ENCODE data around the gene STK32B.
A peak's percentile ranks its signal among the peaks of the same experiment; 100 is the strongest.

STK32B gene

DNA sequence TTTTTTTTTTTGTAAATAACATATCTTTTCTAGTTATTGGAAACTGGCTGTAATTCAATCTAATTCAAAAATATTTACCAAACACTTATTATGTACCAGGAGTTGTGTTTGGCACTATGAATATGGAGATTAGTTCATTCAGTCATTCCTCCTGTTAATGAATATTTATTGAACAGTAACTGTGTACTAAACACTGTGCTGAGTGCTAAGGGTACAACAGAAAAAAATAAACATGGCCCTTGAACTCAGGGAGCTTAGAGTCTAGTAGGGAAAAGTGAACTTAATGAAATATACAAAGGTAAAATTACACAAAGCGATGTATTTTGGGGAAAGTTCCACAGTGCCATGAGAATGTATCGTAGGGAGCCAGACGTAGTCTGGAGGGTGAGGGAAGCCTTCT, 87.1 kb downstream of the STK32B start:
- no peak overlapping the region for H3K9ac ChIP-seq (ENCODE audit: low read length)
- H2AK5ac ChIP-seq (ENCODE audit: low read length) = no peak overlapping the region
- no CpG with 5 or more reads among the region's 3 CpGs for WGBS (ENCODE audit: extremely low coverage, insufficient coverage, insufficient read length)
- no peak overlapping the region for H2BK120ac ChIP-seq (ENCODE audit: insufficient read depth, low read length, poor library complexity)
- H3K27me3 ChIP-seq (ENCODE audit: insufficient read depth, low read length) = no peaks in the 10 kb centered on the region
- no peak overlapping the region for H3K4me3 ChIP-seq (ENCODE audit: low read depth, low read length)
- no peak overlapping the region for H3K27ac ChIP-seq (ENCODE audit: low read depth, low read length)
- H2BK12ac ChIP-seq (ENCODE audit: low read length) = no peak overlapping the region
- H3K14ac ChIP-seq (ENCODE audit: low read length) = no peak overlapping the region
- H4K91ac ChIP-seq (ENCODE audit: low read depth, low read length) = no peak overlapping the region
- no peak overlapping the region for H3K4ac ChIP-seq (ENCODE audit: low read depth, low read length)
- H3K4me1 ChIP-seq (ENCODE audit: control insufficient read depth in 1 of 2, insufficient read depth in 2 of 2, low read length in 2 of 2) = no peaks in the 10 kb centered on the region
- no peaks in the 10 kb centered on the region for H3K79me2 ChIP-seq (ENCODE audit: control insufficient read depth, insufficient read depth, low read length, poor library complexity)
- no peak overlapping the region for H3K18ac ChIP-seq (ENCODE audit: low read length)
- H2BK5ac ChIP-seq (ENCODE audit: low read depth, low read length, poor library complexity) = no peak overlapping the region
- no peaks in the 10 kb centered on the region for H3K36me3 ChIP-seq (ENCODE audit: control insufficient read depth in 1 of 2, insufficient read depth in 2 of 2, low read length in 2 of 2)
- H3K79me1 ChIP-seq (ENCODE audit: low read length) = no peaks in the 10 kb centered on the region
- H3K4me2 ChIP-seq (ENCODE audit: low read length) = no peak overlapping the region
- H4K12ac ChIP-seq (ENCODE audit: low read depth, low read length) = no peak overlapping the region
- no peak overlapping the region for H2AFZ ChIP-seq (ENCODE audit: insufficient read depth, low read length, poor library complexity)
- no peak overlapping the region for H3K23ac ChIP-seq (ENCODE audit: low read length)
- no peak for DNase-seq
- H3K9me3 ChIP-seq (ENCODE audit: insufficient read depth, low read depth, low read length) = no peaks in the 10 kb centered on the region
- no peak overlapping the region for H4K8ac ChIP-seq (ENCODE audit: low read depth, low read length)

DNA sequence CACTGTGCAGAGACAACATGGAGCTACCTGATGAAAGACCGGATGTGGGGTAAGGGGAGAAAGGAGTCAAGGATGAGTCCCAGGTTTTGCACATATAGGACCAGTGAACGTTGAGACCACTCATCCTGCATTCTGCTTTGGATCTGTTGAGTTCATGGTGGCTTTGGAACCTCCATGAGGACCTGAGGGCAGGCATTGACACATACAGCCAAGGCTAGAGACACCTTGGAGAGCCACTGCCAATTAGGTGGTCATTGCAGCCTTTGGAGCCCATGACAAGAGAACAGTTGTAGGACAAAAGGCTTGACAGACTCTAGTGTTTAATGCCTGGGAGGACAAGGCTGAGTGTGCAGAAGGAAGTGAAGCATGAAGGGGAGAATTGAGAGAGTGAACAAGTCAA, 87.9 kb downstream of the STK32B start:
- H3K9me3 ChIP-seq (ENCODE audit: insufficient read depth, low read depth, low read length) = no peaks in the 10 kb centered on the region
- H3K9ac ChIP-seq (ENCODE audit: low read length) = no peak overlapping the region
- H2BK120ac ChIP-seq (ENCODE audit: insufficient read depth, low read length, poor library complexity) = no peak overlapping the region
- no peak overlapping the region for H3K18ac ChIP-seq (ENCODE audit: low read length)
- no peak overlapping the region for H4K8ac ChIP-seq (ENCODE audit: low read depth, low read length)
- H3K27me3 ChIP-seq (ENCODE audit: insufficient read depth, low read length) = no peaks in the 10 kb centered on the region
- no peak overlapping the region for H3K4me3 ChIP-seq (ENCODE audit: low read depth, low read length)
- no peak overlapping the region for H2AK5ac ChIP-seq (ENCODE audit: low read length)
- H3K79me2 ChIP-seq (ENCODE audit: control insufficient read depth, insufficient read depth, low read length, poor library complexity) = no peaks in the 10 kb centered on the region
- WGBS (ENCODE audit: extremely low coverage, insufficient coverage, insufficient read length) = no CpG with 5 or more reads among the region's 2 CpGs
- H3K4me1 ChIP-seq (ENCODE audit: control insufficient read depth in 1 of 2, insufficient read depth in 2 of 2, low read length in 2 of 2) = no peaks in the 10 kb centered on the region
- no peak overlapping the region for H3K23ac ChIP-seq (ENCODE audit: low read length)
- H2BK5ac ChIP-seq (ENCODE audit: low read depth, low read length, poor library complexity) = no peak overlapping the region
- no peaks in the 10 kb centered on the region for H3K36me3 ChIP-seq (ENCODE audit: control insufficient read depth in 1 of 2, insufficient read depth in 2 of 2, low read length in 2 of 2)
- H3K4ac ChIP-seq (ENCODE audit: low read depth, low read length) = no peak overlapping the region
- H4K91ac ChIP-seq (ENCODE audit: low read depth, low read length) = no peak overlapping the region
- no peak overlapping the region for H2AFZ ChIP-seq (ENCODE audit: insufficient read depth, low read length, poor library complexity)
- no peak overlapping the region for H4K12ac ChIP-seq (ENCODE audit: low read depth, low read length)
- no peak overlapping the region for H3K27ac ChIP-seq (ENCODE audit: low read depth, low read length)
- no peak overlapping the region for H3K14ac ChIP-seq (ENCODE audit: low read length)
- no peak overlapping the region for H2BK12ac ChIP-seq (ENCODE audit: low read length)
- no peak for DNase-seq
- H3K4me2 ChIP-seq (ENCODE audit: low read length) = no peak overlapping the region
- H3K79me1 ChIP-seq (ENCODE audit: low read length) = no peaks in the 10 kb centered on the region

DNA sequence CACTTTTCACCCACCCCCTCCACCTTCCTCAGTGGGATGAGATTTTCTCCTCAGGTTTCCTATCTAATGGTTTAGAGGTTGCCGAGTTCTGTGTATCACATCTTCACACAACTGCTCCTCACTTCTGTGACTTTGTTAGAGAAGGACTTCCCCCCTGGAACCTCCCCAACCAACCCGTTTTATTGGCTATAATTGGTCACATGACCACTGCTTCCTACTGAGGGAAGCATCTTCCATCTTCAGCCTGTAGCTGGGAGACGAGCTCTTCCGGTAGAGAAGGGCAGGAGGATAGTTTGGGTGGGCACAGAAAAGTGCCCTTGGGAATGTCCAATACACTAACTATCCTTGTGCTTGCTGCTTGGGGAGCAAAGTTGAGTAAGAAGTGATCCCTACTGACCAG, 90.5 kb downstream of the STK32B start:
- Histone ChIP-seq H3K4ac (ENCODE audit: low read depth, low read length) (no peak overlapping the region), H3K79me2 (ENCODE audit: control insufficient read depth, insufficient read depth, low read length, poor library complexity) (no peaks in the 10 kb centered on the region), H3K23ac (ENCODE audit: low read length) (no peak overlapping the region), H2BK120ac (ENCODE audit: insufficient read depth, low read length, poor library complexity) (no peak overlapping the region), H3K27me3 (ENCODE audit: insufficient read depth, low read length) (no peaks in the 10 kb centered on the region), H2BK12ac (ENCODE audit: low read length) (no peak overlapping the region), H3K4me2 (ENCODE audit: low read length) (no peak overlapping the region), H3K9me3 (ENCODE audit: insufficient read depth, low read depth, low read length) (no peaks in the 10 kb centered on the region), H2AFZ (ENCODE audit: insufficient read depth, low read length, poor library complexity) (no peak overlapping the region), H3K4me3 (ENCODE audit: low read depth, low read length) (no peak overlapping the region), H4K8ac (ENCODE audit: low read depth, low read length) (no peak overlapping the region), H4K91ac (ENCODE audit: low read depth, low read length) (no peak overlapping the region), H2BK5ac (ENCODE audit: low read depth, low read length, poor library complexity) (no peak overlapping the region), H3K36me3 (ENCODE audit: control insufficient read depth in 1 of 2, insufficient read depth in 2 of 2, low read length in 2 of 2) (no peaks in the 10 kb centered on the region), H3K27ac (ENCODE audit: low read depth, low read length) (no peak overlapping the region), H3K18ac (ENCODE audit: low read length) (no peak overlapping the region), H3K14ac (ENCODE audit: low read length) (no peak overlapping the region), H3K79me1 (ENCODE audit: low read length) (no peaks in the 10 kb centered on the region), H3K4me1 (ENCODE audit: control insufficient read depth in 1 of 2, insufficient read depth in 2 of 2, low read length in 2 of 2) (no peaks in the 10 kb centered on the region), H2AK5ac (ENCODE audit: low read length) (no peak overlapping the region), H3K9ac (ENCODE audit: low read length) (no peak overlapping the region), H4K12ac (ENCODE audit: low read depth, low read length) (no peak overlapping the region)
- DNase-seq = no peak
- WGBS (ENCODE audit: extremely low coverage, insufficient coverage, insufficient read length) = no CpG with 5 or more reads among the region's 4 CpGs

DNA sequence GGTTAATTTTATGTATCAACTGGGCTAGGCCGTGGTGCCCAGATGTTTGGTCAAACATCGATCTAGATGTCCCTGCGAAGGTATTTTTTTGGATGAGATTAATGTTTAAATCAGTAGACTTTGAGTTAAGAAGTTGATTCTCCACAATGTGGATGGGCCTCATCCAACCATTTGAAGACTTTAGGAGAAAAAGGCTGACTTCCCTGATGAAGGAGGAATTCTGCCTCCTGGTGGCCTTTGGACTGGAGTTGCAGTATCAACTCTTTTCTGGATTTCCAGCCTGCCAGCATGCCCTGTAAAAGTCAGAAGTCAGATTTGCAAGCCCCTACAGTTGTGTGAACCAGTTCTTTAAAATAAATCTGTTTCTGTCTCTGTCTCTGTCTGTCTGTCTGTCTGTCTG, 91.4 kb downstream of the STK32B start:
- H4K91ac ChIP-seq (ENCODE audit: low read depth, low read length) = no peak overlapping the region
- no peak overlapping the region for H3K4me2 ChIP-seq (ENCODE audit: low read length)
- H2BK5ac ChIP-seq (ENCODE audit: low read depth, low read length, poor library complexity) = no peak overlapping the region
- no peak overlapping the region for H3K4me3 ChIP-seq (ENCODE audit: low read depth, low read length)
- H3K9ac ChIP-seq (ENCODE audit: low read length) = no peak overlapping the region
- H2AFZ ChIP-seq (ENCODE audit: insufficient read depth, low read length, poor library complexity) = no peak overlapping the region
- H3K23ac ChIP-seq (ENCODE audit: low read length) = no peak overlapping the region
- H3K4ac ChIP-seq (ENCODE audit: low read depth, low read length) = no peak overlapping the region
- no peak overlapping the region for H4K8ac ChIP-seq (ENCODE audit: low read depth, low read length)
- H3K36me3 ChIP-seq (ENCODE audit: control insufficient read depth in 1 of 2, insufficient read depth in 2 of 2, low read length in 2 of 2) = no peaks in the 10 kb centered on the region
- H3K79me2 ChIP-seq (ENCODE audit: control insufficient read depth, insufficient read depth, low read length, poor library complexity) = no peaks in the 10 kb centered on the region
- no peaks in the 10 kb centered on the region for H3K27me3 ChIP-seq (ENCODE audit: insufficient read depth, low read length)
- H4K12ac ChIP-seq (ENCODE audit: low read depth, low read length) = no peak overlapping the region
- H2BK120ac ChIP-seq (ENCODE audit: insufficient read depth, low read length, poor library complexity) = no peak overlapping the region
- no peak overlapping the region for H3K14ac ChIP-seq (ENCODE audit: low read length)
- H3K27ac ChIP-seq (ENCODE audit: low read depth, low read length) = no peak overlapping the region
- no peaks in the 10 kb centered on the region for H3K9me3 ChIP-seq (ENCODE audit: insufficient read depth, low read depth, low read length)
- DNase-seq = peak in 1 of 2 donors; percentile 37
- H3K18ac ChIP-seq (ENCODE audit: low read length) = no peak overlapping the region
- H2BK12ac ChIP-seq (ENCODE audit: low read length) = no peak overlapping the region
- H2AK5ac ChIP-seq (ENCODE audit: low read length) = no peak overlapping the region
- no CpG with 5 or more reads among the region's 3 CpGs for WGBS (ENCODE audit: extremely low coverage, insufficient coverage, insufficient read length)
- H3K4me1 ChIP-seq (ENCODE audit: control insufficient read depth in 1 of 2, insufficient read depth in 2 of 2, low read length in 2 of 2) = no peaks in the 10 kb centered on the region
- no peaks in the 10 kb centered on the region for H3K79me1 ChIP-seq (ENCODE audit: low read length)
